Thyroid gland (tissue), 4 donors: ENCODE measurements around the gene PTPRG.

Experiments
- POLR2A ChIP-seq, 2 donors: fragments of 450-650 bp; IDR thresholded peaks; one replicate each; pipeline ENCODE4 v1.6.1; 2017; ENCODE audit warnings: antibody characterized with exemption in 2 of 2, mild to moderate bottlenecking in 2 of 2, moderate library complexity in 1 of 2
- TF ChIP-seq, protein P1 (sequence below), 6 experiments: fragments of 200-600 bp in 3 of 6; fragments of 450-650 bp in 3 of 6; sonication (generic) in 3 of 6; IDR thresholded peaks; one replicate each; pipeline ENCODE4 v1.5.1; 2016 to 2019; ENCODE audit warnings: antibody characterized with exemption in 6 of 6, mild to moderate bottlenecking in 2 of 6, inconsistent platforms in 1 of 6, moderate library complexity in 1 of 6

DNA sequence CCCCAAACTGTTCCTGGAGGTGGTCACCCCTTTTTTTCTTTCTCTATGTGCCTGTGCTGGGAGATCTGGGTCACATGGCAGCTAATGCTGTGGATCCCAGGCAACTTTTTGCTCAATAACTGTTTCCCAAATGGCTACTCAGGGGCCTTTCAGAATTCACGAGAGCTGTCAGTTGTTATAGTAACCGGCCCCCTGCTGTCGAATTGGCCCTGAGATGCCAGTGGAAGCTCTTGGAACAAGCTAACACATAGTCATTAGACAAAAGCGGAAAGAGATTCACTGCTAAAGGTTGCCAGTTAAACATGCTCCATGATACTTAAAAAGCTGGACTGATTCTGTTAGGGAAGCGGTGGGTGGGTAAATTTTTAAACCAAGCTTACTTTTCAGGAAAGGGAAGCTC is 667.8 kb downstream of the PTPRG start:
- TF ChIP-seq, protein P1, sequence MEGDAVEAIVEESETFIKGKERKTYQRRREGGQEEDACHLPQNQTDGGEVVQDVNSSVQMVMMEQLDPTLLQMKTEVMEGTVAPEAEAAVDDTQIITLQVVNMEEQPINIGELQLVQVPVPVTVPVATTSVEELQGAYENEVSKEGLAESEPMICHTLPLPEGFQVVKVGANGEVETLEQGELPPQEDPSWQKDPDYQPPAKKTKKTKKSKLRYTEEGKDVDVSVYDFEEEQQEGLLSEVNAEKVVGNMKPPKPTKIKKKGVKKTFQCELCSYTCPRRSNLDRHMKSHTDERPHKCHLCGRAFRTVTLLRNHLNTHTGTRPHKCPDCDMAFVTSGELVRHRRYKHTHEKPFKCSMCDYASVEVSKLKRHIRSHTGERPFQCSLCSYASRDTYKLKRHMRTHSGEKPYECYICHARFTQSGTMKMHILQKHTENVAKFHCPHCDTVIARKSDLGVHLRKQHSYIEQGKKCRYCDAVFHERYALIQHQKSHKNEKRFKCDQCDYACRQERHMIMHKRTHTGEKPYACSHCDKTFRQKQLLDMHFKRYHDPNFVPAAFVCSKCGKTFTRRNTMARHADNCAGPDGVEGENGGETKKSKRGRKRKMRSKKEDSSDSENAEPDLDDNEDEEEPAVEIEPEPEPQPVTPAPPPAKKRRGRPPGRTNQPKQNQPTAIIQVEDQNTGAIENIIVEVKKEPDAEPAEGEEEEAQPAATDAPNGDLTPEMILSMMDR (IDR thresholded peaks at IDR 0.05), result no peak
- no peak for TF ChIP-seq POLR2A (IDR thresholded peaks at IDR 0.05)
